ENCODE measurements around the gene RASSF8.

RASSF8 gene

GRCh38 chr12:26121323-26122060, 163.0 kb downstream of the RASSF8 start:
- TF ChIP-seq CTCF (IDR thresholded peaks at IDR 0.05; ENCODE audit: low read length, missing control alignments) = no peak
- H3K4me3 ChIP-seq (replicated peaks; ENCODE audit: low read depth, low read length) = peak overlapping the region; percentile 71
- DNase-seq (ENCODE audit: low read depth) = no peak

GRCh38 chr12:26122061-26122680, 163.7 kb downstream of the RASSF8 start:
- peak overlapping the region; percentile 71 for H3K4me3 ChIP-seq (replicated peaks; ENCODE audit: low read depth, low read length)
- DNase-seq (ENCODE audit: low read depth) = peak; percentile 33
- no peak for TF ChIP-seq CTCF (IDR thresholded peaks at IDR 0.05; ENCODE audit: low read length, missing control alignments)

GRCh38 chr12:26122681-26123481, 164.4 kb downstream of the RASSF8 start:
- peak; percentile 82 for DNase-seq (ENCODE audit: low read depth)
- TF ChIP-seq CTCF (IDR thresholded peaks at IDR 0.05; ENCODE audit: low read length, missing control alignments) = peak; percentile 48
- peak overlapping the region; percentile 71 for H3K4me3 ChIP-seq (replicated peaks; ENCODE audit: low read depth, low read length)

- H3K4me3 ChIP-seq (replicated peaks; ENCODE audit: low read depth, low read length) = peak overlapping the region; percentile 71
- TF ChIP-seq CTCF (IDR thresholded peaks at IDR 0.05; ENCODE audit: low read length, missing control alignments) = no peak
- DNase-seq (ENCODE audit: low read depth) = no peak
These were observed 165.0 kb downstream of the RASSF8 start for GRCh38 chr12:26123482-26123980.

- TF ChIP-seq CTCF (IDR thresholded peaks at IDR 0.05; ENCODE audit: low read length, missing control alignments) = no peak
- DNase-seq (ENCODE audit: low read depth) = peak; percentile 60
- peak within 1 kb of the TSS; percentile 71 for H3K4me3 ChIP-seq (replicated peaks; ENCODE audit: low read depth, low read length)
These were observed 166.2 kb downstream of the RASSF8 start, which contains the start of gene BHLHE41 for GRCh38 chr12:26124446-26125399. BHLHE41 (minus strand) TSS chr12:26125037; CDS start chr12:26124779, 258 bp downstream.
